Activated CD8-positive, alpha-beta memory T cell treated with anti-CD3 and anti-CD28 coated beads, Interleukin-2, amount 50 U/mL, for 48 hours (primary cell): ENCODE data around the gene DHX38.
A peak's percentile ranks its signal among the peaks of the same experiment; 100 is the strongest.

Source experiments
- DNase-seq: peaks from one replicate; pipeline ENCODE4 v3.0.0-alpha.2; 2020

Gene DHX38

DNA sequence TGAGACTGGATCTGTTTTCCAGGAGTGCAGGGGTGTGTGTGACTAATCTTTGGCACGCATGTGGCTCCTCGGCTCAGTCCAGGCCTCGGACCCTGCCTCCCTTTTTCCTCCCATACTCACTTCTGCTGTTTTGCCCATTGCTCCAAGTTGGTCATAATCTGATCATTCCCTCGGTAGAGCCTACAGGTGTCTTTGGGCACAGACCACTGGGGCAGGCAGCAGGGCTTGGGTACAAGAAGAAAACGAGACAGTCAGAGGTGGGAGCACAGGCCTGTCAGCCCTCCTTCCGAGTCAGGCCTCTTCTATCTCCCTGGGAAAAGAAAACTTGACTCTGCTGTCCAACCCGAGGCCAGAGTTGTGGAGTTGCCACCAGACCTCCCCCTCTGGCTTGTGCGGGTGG lies 29.8 kb downstream of the DHX38 start:
- DNase-seq: no peak

DNA sequence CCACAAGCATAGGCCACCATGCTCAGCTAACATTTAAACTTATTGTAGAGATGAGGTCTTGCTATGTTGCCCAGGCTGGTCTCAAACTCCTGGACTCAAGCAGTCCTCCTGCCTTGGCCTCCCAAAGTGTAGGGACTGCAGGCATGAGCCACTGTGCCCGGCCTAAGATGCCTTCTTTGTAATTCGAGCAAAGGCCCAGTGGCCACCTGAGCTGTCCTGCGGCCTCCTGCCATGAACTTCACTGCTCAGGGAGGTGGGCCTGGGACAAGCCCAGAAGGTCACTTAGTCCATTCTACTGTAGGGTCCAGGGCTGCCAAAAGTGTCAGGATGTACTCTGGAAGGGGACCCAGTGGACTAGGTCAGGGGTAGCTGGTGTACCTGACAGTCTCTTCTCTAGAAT lies 30.5 kb downstream of the DHX38 start:
- no peak for DNase-seq

DNA sequence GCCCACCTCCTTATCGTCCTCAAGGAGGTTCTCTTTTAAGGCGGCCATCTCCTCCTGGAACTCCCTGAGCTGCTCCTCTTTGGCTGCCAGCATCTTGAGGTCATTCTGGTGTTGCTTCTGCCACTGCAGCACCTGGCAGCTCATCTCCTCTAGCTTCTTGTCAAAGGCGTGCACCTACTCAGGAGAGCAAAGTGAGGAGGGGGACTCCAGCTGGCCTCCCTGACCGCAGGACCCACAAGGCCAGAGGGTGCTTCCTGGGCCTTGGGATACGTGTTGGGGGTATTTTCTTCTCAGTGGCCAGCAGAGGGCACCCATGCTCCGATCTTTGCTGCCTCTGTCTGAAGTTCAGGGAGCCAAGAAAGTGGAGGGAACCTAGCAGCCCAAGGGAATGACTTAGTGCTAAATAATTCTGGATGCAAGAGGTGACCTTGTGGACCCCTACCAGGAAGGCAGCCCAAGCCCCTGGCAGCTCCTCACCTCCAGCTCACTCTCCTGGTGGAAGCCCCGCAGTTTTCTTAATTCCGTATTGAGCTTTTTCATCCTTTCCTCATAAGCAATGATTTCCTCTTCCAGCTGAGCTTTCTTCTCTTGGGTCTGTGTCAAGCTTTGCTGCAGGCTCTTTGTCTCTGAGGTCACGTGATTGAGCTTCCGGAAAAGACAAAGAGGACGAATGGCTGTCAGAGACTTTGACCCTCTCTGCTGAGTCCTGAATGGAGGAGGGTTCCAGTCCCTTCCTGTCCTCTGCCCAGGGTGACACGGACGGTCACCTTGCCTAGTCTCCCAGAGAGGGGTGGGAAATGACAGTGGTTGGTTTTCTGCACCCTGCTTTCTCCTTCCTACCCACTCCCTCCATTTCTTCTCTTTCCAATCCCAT lies 31.4 kb downstream of the DHX38 start:
- DNase-seq: peak; percentile 82

DNA sequence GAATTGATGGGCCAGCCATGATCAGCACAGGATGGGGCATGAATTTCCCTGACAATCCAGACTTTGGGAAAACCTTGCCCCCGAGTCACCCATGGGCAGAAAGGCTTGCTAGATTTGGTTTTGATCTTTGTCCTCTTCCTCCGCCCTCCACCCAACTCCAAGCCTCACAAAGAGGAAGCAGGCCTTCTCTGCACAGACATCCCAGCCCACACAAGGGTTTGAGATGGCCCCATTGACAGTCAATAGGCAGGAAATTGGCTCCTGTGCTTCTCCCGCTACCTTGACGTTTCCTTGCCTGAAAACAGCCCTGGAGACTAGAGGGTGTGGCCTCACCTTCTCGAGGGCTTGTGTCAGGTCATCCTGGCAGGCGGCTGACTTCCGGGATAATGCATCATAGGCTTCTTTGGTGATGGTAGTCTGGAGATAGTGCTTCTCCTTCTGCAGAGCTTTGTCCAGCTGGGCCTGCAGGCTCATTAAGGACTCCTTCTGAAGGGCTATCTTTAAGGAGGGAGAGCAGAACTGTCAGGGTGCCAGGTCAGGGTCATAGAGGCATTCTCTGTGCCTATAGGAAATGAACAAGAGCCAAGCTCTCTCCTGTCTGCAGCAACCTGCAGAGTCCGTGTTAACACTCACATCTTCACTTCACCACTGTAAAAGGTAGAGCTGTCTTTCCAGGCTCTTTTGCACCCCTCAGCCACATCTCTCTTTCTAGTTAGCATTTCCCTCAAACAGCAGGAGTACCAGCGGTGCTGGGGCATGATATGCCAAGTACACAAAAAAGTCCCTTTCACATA lies 32.2 kb downstream of the DHX38 start:
- DNase-seq: no peak

DNA sequence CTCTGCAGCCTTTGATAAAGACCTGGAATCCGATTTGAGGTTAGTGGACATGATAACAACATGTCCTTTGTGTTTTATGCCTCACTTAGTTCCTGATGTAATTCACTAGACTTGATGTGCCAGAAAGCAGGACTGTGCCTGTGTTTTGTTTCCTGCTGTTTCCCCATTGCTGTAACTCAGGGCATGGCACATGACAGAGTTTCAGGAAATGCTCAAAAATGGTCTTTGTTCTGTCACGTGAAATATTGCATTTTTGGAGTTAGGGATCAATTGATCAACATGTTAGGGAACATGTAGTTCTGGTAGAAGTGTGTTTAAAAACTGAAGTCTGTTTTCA lies 32.8 kb downstream of the DHX38 start:
- no peak for DNase-seq

DNA sequence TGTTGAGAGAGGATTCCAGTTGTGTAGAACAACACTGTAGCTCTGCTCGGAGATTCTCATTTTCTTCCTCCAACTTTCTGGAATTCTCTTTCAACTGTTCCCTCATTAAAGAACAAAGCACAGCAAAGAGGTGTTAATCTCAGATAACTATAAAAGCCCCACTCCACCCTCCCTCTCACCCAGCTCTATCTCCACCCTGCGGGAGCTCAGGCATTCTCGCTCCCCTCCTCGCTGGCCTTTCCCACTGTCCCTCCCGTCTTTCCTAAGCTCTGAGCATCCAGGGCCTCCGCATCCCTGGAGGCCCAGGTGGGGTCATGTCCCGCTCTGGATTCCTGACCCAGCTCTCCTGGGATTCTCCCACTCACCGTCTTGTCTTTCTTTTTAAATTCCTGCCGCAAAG lies 35.1 kb downstream of the DHX38 start:
- DNase-seq: no peak

DNA sequence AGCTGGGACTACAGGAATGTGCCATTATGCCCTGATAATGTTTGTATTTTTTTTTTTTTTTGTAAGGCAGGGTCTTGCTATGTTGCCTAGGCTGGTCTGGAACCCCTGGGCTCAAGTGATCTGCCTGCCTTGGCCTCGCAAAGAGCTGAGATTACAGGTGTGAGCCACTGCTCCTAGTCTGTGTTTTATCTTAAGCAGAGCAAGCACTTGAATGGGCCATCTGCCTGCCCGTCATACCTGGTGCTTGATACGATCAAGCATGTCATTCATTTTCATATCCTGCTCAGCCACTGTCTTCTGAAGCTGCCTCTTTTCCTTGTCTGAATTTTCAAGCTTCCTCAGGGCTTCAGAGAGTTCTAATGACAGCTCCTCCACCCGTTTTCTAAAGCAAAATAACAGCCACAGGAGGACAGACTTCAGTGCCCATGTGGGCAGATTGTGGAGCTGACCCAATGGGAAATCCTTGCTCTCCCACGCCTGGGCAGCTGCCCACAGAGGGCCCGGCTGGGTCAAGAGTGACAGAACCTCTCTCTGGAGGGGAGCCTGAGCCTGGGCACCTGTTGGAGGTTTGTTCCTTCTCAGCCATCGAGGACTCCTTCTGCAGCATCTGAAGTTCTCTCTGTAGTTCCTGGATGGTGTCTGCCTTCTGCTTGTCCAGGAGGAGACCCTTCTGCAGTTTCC lies 36.5 kb downstream of the DHX38 start:
- no peak for DNase-seq

DNA sequence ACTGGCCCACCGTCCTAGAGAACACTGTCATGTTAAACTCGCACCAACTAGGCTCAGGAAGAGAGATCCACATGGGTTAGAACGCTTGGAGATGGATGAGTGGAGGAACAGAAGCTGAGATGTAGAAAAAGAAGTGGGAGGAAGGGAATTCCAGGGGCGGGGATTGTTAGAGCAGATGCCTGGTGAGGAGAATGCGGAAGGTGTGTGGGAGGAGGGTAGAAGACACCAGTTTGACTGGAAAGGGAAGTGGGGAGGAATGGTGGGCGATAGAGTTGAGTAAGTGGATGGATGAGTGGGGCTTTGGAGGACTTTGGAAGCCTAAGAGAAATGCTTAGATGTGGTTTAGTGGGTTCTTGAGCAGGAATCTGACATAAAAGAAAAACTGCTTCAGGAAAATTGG lies 37.4 kb downstream of the DHX38 start:
- DNase-seq: no peak

DNA sequence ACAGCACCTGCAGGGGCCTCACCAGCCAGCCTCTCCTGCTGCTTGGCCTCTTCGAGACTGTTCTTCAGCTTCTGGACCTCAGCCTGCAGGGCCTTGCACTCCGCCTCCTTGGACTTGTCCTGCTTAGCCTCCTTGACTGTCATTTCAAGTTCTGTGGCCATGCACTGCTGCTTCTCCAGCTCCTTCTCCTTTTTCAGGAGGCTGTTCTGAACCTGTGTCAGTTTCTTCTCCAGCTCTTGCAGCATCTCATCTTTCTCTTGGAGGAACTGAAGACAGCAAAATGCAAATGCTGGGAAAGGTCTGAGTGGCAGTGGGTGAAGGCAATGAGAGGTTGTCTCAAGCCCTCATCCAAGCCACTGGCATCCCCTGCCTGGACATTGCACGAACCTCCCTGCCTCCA lies 39.1 kb downstream of the DHX38 start:
- no peak for DNase-seq

DNA sequence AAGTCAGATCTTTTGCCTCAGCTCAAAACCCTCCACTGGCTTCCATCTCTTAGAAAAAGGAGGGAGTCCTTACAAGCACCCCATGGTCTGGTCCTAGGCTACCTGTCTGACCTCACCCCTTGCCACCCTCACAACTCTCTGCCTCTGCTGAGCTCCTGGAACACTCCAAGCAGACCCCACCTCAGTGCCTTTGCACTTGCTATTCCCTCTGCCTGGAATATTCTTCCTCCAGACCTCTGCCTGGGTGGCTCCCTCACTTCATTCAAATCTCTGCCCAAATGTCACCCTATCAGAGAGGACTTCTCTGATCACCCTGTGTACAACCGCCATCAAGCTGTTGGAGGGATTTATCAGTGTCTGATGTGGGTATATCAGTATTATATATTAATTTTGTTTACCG lies 40.9 kb downstream of the DHX38 start:
- DNase-seq: no peak

DNA sequence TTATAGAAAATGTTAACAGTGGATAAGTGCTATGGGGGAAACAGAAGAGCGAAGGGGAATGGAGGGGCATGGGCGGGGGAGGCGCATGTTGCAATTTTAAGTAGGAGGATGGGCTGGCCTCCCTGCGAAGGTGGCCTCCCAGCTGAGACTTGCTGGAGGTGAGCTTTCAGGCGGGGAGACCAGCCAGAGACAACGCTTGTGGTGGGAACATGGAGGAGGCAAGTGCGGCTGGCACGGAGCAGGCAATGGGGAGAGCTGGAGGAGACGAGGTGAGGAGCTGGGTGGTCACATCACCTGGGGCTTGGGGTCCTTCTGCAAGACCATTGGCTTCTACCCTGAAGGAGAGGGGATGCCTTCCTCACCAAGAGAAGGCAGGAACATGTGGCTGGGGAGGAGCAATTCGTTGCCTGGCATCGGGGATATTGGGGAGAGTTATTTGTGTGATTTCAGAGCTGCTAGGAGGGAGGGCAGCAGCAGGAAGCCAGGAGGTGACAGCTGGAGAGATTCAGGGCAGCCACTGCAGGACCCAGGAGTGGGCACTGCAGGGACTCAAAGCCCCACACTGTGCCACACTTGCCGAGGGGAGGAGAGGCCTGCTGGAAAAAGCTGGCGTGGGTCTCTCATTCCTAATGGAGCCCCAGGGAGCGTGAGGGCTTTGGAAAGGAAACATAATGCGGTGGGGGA lies 43.9 kb downstream of the DHX38 start:
- no peak for DNase-seq

DNA sequence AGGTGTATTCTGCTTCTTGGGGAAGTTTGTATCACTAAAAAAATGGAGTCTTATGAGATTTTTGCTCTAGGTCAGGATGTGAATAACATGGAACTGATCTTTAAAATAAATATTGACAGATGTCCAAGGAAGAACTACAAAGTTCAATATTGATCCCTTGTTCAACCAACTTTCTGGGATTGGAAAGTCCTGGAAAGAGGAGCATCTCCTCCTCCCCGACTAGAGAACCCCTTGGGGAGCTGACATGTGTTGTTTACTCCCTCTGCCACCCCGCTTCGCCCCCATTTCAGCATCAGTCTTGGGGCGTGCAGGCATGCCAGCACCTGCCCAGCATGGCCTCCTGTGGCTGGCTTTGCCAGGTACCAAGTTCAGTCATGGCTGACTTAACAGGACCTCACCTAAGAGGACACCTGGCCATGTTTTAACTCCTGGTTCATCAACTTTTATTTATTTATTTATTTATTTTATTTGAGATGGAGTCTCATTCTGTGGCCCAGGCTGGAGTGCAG lies 44.5 kb downstream of the DHX38 start:
- DNase-seq: no peak

DNA sequence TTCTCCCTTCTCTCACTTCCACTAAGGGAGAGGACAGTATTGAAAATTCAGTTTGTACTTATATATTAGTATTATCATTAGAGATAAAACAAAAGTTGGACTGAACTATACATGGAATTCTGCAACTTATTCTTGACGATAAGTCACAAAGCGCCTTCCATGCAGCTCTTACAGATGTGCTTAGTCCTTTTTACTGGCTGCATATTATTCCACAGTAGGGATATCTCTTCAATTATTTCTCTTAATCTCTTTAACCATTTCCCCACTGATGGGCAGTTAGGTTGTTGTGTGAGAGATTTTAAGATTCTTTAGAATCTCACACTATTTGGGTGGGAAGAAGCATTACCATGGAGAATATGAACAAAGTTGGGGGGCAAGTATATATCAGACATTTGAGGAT lies 46.3 kb downstream of the DHX38 start:
- no peak for DNase-seq

DNA sequence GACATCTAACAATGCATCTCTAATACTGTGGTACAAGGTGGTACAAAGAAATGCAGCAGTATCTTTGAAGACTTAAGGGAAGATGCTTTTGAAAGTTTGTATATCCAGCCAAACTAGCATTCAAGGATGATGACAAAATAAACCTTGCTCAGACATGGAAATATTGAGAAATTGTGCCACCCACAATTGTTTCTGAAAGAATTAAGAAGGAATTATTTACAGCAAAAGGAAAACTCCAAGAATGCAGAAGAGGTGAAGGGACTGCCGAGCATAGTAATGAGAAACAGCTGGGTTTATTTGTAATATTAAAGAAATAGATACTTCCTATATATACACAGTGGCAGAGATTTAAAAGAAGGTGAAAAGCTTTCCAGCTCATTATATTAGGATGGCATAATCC lies 48.8 kb downstream of the DHX38 start:
- no peak for DNase-seq

DNA sequence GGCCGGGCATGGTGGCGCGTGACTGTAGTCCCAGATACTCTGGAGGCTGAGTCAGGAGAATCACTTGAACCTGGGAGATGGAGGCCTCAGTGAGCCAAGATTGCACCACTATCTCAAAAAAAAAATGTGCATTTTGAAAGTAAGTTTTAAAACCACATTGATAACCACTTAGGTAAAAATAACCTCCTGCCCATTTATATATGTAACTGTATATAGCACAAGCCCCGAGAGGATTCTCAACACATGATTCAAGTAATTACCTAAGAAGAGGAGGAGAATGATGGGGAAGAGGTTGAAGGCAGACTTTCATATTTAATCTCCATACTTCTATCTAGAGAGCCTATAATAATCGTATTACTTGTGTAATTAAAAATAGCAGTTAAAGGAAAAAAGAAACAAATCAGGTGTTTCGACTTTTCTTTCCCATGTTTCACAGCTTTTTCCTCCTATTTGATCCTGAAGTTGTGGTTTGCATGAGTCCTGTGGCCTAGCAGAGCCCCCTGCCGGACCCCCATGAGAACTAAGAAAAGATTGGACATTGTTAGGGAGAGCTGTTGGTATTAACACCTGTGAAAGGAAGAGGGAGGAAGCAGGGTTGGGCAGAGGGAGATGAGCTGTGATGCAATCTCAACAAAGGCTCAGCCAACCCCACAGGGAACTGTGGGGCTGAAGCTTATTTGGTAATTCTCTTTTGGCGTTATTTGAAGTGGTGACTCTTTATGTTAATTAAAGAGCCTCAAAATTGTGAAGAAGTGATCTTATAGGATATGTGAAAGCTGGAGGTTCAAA lies 56.2 kb downstream of the DHX38 start:
- DNase-seq: no peak

DNA sequence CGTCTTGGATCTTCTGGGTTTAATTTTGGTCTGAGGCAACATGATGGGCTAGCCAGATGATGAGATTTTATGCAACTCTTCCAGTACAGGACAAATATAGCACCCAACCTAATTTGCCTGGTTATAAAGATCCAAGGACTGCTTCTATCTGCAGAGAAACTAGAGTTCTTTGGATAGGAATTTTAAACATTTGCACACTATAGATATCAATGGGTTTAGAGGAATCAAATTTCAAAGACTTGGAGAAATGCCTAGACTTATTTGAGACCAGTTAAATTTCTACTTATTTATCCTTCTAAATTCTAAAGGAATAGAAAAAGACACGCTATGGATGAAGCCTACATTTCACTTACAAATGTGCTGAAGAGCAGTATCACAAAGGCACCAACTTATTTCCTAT lies 65.7 kb downstream of the DHX38 start:
- no peak for DNase-seq

DNA sequence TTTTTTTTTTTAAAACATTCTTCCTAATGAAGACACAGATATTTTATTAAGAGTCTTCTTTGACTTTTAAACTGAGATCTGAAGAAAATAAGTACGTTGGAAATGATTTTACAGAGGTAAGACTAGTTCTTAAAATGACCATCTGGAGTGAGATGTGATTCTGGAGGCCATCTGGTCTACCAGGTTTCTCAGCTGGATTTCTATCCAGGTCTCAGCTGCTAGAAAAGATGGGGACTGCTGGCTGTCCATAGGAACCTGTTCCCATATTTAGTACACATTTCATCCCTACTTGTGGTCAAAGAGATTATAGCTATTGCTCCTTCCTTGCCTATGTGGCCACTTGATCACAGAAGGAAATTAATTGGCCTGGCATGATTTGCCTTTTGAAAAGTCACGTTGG lies 66.2 kb downstream of the DHX38 start:
- no peak for DNase-seq

DNA sequence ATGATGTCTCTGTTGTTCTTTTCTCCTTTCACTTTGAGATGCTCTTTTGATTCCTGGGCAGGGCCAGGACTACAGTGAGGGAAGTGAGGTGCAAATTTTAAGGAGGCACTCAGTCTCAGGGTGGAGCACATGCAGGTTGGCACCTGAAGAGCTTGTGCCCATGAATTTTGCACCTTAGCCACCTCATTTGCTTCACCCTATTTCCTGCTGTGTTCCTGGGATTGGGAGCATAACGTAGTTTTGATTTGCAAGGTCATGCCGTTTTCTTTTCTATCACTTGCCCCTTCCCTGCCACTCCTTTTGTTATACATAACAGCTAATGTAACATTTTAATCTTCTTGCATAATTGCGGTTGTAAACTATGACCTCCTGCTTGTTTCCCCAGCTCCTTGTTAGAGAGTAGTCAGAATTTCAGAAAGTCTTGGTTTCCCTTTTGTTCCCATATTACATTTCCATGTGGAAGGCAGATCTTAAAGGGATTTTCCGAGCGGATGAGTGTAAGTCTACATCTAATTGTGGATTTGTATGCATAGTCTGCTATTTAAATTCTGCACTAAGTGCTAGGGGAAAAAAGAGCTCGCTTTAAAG lies 68.6 kb downstream of the DHX38 start:
- DNase-seq: no peak
